IPS-15b (cell line): ENCODE data around the gene ZNF391.
"Not testable (repeated sequence)": the region's sequence is repeated elsewhere in the genome, so short reads cannot be mapped to it uniquely, and the experiment has no call there.

ENCODE experiments used
- H3K27me3 ChIP-seq: one replicate; pipeline ENCODE4 v1.6.1; 2013; ENCODE audit warnings: low read length; ENCODE audit not compliant: control insufficient read depth, insufficient read depth
- H3K36me3 ChIP-seq: one replicate; pipeline ENCODE4 v1.6.1; 2013; ENCODE audit warnings: low read length; ENCODE audit not compliant: control insufficient read depth, insufficient read depth
- H3K4me1 ChIP-seq: one replicate; pipeline ENCODE4 v1.6.1; 2013; ENCODE audit warnings: mild to moderate bottlenecking, low read length; ENCODE audit not compliant: control insufficient read depth, insufficient read depth
- H3K4me3 ChIP-seq: one replicate; pipeline ENCODE4 v1.5.1; 2013; ENCODE audit warnings: low read depth, low read length
- H3K9ac ChIP-seq: one replicate; pipeline ENCODE4 v1.6.1; 2013; ENCODE audit warnings: low read depth, mild to moderate bottlenecking, low read length
- H3K9me3 ChIP-seq: one replicate; pipeline ENCODE4 v1.6.1; 2013; ENCODE audit warnings: mild to moderate bottlenecking, low read length; ENCODE audit not compliant: control insufficient read depth, insufficient read depth

Gene ZNF391

GRCh38 chr6:27388293-27389197, at the start of gene ZNF391:
Gene ZNF391 (plus strand): TSS chr6:27388759. CDS start chr6:27400371, 11,612 bp downstream.
- Histone ChIP-seq H3K27me3 (no peaks in the 10 kb centered on the region), H3K36me3 (no peaks in the 10 kb centered on the region), H3K9ac (peak within 1 kb of the TSS; percentile 55), H3K4me1 (no peaks in the 10 kb centered on the region), H3K4me3 (peak within 1 kb of the TSS; percentile 78), H3K9me3 (no peaks in the 10 kb centered on the region)

DNA sequence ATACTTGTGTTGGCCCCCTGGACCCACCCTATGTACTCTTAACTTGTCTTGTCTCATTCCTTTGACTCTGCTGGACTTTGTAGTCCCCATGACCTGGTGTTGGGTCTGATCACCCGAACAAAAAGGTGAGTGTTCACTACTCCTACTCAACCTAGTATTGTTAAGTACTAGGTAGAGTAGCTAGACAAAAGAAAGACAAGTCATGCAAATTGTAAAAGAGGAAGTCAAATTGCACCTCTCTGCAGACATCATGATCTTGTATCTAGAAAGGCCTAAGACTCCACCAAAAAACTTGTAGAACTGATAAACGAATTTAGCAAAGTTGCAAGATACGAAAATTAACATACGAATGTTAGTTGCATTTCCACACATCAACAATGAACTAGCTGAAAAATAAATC, 35.7 kb upstream of the ZNF391 start:
- no peaks in the 10 kb centered on the region for H3K36me3 ChIP-seq
- H3K9ac ChIP-seq: no peak overlapping the region
- H3K4me1 ChIP-seq: no peaks in the 10 kb centered on the region
- H3K27me3 ChIP-seq: no peaks in the 10 kb centered on the region
- H3K4me3 ChIP-seq: no peak overlapping the region
- no peaks in the 10 kb centered on the region for H3K9me3 ChIP-seq

DNA sequence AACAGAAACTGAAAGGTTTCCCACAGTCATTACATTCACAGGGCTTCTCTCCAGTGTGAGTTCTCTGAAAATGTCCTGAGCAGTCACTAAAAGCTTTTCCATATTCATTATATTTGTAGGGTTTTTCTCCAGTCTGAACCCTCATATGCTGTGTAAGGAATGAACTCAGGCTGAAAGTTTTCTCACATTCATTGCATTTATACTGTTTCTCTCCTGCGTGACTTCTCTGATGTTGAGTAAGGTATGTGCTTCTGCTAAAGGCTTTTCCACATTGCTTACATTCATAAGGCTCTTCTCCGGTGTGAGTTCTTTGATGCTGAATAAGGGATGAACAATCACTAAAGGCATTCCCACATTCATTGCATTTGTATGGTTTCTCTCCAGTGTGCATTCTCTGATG, 29.8 kb upstream of the ZNF391 start:
- Histone ChIP-seq H3K4me1 (no peaks in the 10 kb centered on the region), H3K4me3 (no peak overlapping the region), H3K9ac (no peak overlapping the region), H3K36me3 (no peaks in the 10 kb centered on the region), H3K9me3 (no peaks in the 10 kb centered on the region), H3K27me3 (no peaks in the 10 kb centered on the region)

- H3K27me3 ChIP-seq: no peaks in the 10 kb centered on the region
- H3K36me3 ChIP-seq: no peaks in the 10 kb centered on the region
- H3K9me3 ChIP-seq: no peaks in the 10 kb centered on the region
- H3K4me3 ChIP-seq: no peak overlapping the region
- no peak overlapping the region for H3K9ac ChIP-seq
- no peaks in the 10 kb centered on the region for H3K4me1 ChIP-seq
Observed at GRCh38 chr6:27359231-27359630, 29.3 kb upstream of the ZNF391 start.

GRCh38 chr6:27368202-27368601, 20.4 kb upstream of the ZNF391 start:
- no peak overlapping the region for H3K9ac ChIP-seq
- H3K27me3 ChIP-seq: no peaks in the 10 kb centered on the region
- no peak overlapping the region for H3K4me3 ChIP-seq
- peaks cover 3% of the 10 kb centered on the region for H3K36me3 ChIP-seq
- H3K4me1 ChIP-seq: no peaks in the 10 kb centered on the region
- no peaks in the 10 kb centered on the region for H3K9me3 ChIP-seq

- no peak overlapping the region for H3K9ac ChIP-seq
- H3K4me3 ChIP-seq: no peak overlapping the region
- peaks cover 3% of the 10 kb centered on the region for H3K36me3 ChIP-seq
- H3K9me3 ChIP-seq: no peaks in the 10 kb centered on the region
- peaks cover 2% of the 10 kb centered on the region for H3K4me1 ChIP-seq
- H3K27me3 ChIP-seq: no peaks in the 10 kb centered on the region
Observed at GRCh38 chr6:27370391-27370790, 18.2 kb upstream of the ZNF391 start.

GRCh38 chr6:27374824-27375612, 13.5 kb upstream of the ZNF391 start:
- Histone ChIP-seq H3K27me3 (no peaks in the 10 kb centered on the region), H3K9me3 (no peaks in the 10 kb centered on the region), H3K4me3 (peak overlapping the region; percentile 92), H3K4me1 (peaks cover 15% of the 10 kb centered on the region), H3K36me3 (no peaks in the 10 kb centered on the region), H3K9ac (peak overlapping the region; percentile 71)

DNA sequence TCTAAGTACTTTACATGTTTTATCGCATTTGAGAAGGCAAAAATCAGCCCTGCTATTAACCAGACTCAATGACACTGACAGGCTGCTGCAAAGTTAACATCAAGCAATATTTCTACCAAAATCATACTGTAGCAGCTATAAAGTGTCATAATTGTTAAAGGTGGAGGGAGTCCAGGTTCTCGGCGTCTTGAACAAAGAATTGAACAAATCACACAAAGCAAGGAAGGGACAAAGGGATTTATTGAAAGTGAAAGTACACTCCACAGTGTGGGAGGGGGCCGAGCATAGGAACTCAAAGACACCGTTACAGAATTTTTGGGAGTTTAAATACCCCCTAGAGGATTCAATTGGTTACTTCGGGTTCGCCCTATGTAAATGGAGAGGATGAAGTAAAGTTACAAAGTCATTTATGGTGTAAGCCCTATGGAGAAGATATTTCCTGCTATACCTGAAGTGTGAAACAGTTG, 12.9 kb upstream of the ZNF391 start:
- H3K4me3 ChIP-seq: peak overlapping the region; percentile 92
- no peaks in the 10 kb centered on the region for H3K27me3 ChIP-seq
- no peaks in the 10 kb centered on the region for H3K36me3 ChIP-seq
- no peaks in the 10 kb centered on the region for H3K9me3 ChIP-seq
- peaks cover 15% of the 10 kb centered on the region for H3K4me1 ChIP-seq
- no peak overlapping the region for H3K9ac ChIP-seq

DNA sequence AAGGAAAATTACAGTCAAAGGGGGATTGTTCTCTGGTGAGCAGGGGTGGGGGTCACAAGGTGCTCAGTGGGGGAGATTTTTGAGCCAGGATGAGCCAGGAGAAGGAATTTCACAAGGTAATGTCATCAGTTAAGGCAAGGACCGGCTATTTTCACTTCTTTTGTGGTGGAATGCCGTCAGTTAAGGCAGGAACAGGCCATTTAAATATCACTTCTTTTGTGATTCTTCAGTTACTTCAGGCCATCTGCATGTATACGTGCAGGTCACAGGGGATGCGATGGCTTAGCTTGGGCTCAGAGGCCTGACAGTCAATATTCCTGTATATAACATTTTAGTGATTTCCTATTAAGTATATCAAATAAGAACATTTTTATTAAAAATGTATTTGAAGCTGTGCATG, 10.2 kb upstream of the ZNF391 start:
- H3K9me3 ChIP-seq, H3K36me3 ChIP-seq, H3K9ac ChIP-seq, H3K27me3 ChIP-seq, H3K4me3 ChIP-seq: not testable (repeated sequence)
- H3K4me1 ChIP-seq: peaks cover 15% of the 10 kb centered on the region

- peaks cover 12% of the 10 kb centered on the region for H3K4me1 ChIP-seq
- H3K4me3 ChIP-seq, H3K9ac ChIP-seq, H3K9me3 ChIP-seq, H3K27me3 ChIP-seq, H3K36me3 ChIP-seq: not testable (repeated sequence)
Observed at GRCh38 chr6:27381001-27381400, 7.6 kb upstream of the ZNF391 start.

DNA sequence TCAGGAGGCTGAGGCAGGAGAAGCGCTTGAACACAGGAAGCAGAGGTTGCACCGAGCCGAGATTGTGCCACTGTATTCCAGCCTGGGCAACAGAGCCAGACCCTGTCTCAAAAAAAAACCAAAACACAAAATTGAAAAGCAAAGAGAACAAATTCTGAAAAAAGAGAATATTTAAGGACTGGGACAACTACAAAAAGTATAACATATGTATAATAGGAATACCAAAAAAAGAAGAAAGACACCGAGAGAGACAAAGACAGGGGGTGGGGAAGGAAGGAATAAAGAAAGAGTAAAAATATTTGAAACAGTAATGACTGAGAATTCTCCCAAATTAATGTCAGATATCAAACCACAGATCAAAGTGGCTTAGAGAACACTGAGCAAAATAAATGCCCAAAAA, 5.5 kb upstream of the ZNF391 start:
- Histone ChIP-seq H3K9ac (no peak overlapping the region), H3K4me1 (peaks cover 5% of the 10 kb centered on the region), H3K27me3 (no peaks in the 10 kb centered on the region), H3K36me3 (no peaks in the 10 kb centered on the region), H3K4me3 (no peak overlapping the region), H3K9me3 (no peaks in the 10 kb centered on the region)

DNA sequence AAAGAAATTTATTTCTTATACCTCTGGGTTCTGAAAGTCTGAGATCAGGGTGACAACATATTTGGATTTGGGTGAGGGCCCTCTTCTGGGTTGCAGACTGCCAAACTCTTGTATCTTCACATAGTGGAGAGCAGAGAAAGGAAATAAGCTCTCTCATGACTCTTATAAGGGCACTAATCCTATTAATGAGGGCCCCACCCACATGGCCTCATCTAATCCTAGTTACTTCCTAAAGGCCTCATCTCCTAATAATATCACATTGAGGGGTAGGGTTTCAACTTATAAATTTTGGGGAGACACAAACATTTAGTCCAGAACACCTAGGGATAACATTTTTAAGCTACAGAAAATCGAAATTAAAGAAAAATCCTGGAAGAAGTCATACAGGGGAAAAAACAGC, 5.1 kb upstream of the ZNF391 start:
- Histone ChIP-seq H3K36me3 (no peaks in the 10 kb centered on the region), H3K4me1 (peaks cover 5% of the 10 kb centered on the region), H3K27me3 (no peaks in the 10 kb centered on the region), H3K9ac (no peak overlapping the region), H3K4me3 (no peak overlapping the region), H3K9me3 (no peaks in the 10 kb centered on the region)
